Cardiac muscle cell (in vitro differentiated cells and primary cell): Measurements from ENCODE around the gene TMEM151A. TPM values are rescaled to one million over a fixed set of nuclear protein-coding genes. Genes with fewer than 3 reads are reported as not detected.
"Not testable (repeated sequence)": the region's sequence is repeated elsewhere in the genome, so short reads cannot be mapped to it uniquely, and the experiment has no call there.

Experiments
- DNase-seq, 2 donors: peaks; one replicate each; pipeline versions ENCODE4 v3.0.0 to v3.0.0-alpha.2; 2010 to 2017; ENCODE audit warnings: low read depth in 1 of 2, low spot score in 1 of 2
- H3K27ac ChIP-seq: fragments of 200-600 bp; sonication (generic); 2 replicates; pipeline ENCODE4 v1.5.1; 2016
- H3K27me3 ChIP-seq: fragments of 200-600 bp; sonication (generic); 2 replicates; pipeline ENCODE4 v1.6.0; 2016; ENCODE audit warnings: control low read depth
- H3K36me3 ChIP-seq: fragments of 200-600 bp; sonication (generic); 2 replicates; pipeline ENCODE4 v1.5.1; 2016; ENCODE audit warnings: control low read depth
- H3K4me1 ChIP-seq: fragments of 200-600 bp; sonication (generic); 2 replicates; pipeline ENCODE4 v1.8.1; 2017; ENCODE audit warnings: low read depth, mild to moderate bottlenecking, mixed run types
- H3K4me3 ChIP-seq: fragments of 200-600 bp; sonication (generic); 2 replicates; pipeline ENCODE4 v1.5.1; 2016; ENCODE audit warnings: mild to moderate bottlenecking
- H3K9me3 ChIP-seq: fragments of 200-600 bp; sonication (generic); 2 replicates; pipeline ENCODE4 v1.5.1; 2017; ENCODE audit warnings: low read depth, mild to moderate bottlenecking, control low read depth
- polyA plus RNA-seq: library from polyadenylated mRNA; unstranded; fragments of >200 nt; fragmentation: Nextera tagmentation; extraction: Ambion mirVana; gene quantifications from 2 replicates; pipeline ENCODE4 v1.2.1, GENCODE V29; 2016
- total RNA-seq: library from RNA; depleted of rRNA; stranded (reverse); fragments of >200 nt; gene quantifications from 2 replicates; pipeline ENCODE4 v1.2.3, GENCODE V29; 2016
- TF ChIP-seq, protein P1 (sequence below): IDR thresholded peaks from 2 replicates; pipeline ENCODE4 v1.5.1; 2012; ENCODE audit warnings: low read depth, mild to moderate bottlenecking, low read length

The TMEM151A gene
- total and polyA plus RNA-seq, 2 experiments from 2014 or later, result 2.0 to 2.6 TPM

DNA sequence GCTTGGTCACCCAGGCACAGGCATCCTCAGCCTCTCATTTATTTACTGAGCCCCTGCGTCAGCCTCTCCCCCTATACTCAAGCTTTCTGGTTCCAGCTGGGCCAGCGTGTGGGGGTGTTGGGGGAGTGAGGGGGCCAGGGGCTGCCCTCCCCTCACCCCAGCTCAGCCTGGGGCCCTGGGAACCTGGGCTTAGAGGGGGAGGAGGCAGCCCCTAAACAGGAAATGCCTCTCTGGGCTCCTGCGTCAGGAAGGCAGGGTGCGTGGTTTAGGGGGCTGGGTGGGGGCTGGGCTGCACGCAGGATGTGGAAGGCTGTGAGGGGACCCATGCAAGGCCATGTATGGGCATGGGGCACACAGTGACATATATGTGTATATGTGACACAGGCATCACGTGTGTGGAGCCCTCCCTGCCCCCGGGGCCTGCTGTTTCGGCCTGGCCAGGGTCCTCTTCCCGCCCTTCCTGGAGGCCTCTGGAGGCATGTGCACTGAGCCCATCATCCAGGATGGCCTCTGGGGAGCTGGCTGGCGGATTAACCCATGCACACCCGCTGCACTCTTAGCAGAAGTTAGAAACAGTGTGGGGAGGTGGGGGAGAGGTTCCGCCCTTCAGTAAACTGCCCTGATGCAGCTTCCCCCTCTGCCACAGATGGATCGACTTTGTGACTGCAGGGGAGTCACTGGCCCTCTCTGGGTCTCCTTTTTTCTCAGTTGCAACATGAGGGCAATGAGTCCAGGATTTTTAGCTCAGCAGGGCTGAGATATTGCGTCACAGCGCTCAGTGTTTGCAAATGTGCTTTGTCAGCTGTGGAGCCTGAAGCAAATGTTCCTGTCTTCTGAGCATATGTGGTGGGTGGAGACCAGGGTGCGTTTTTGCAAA lies 26.3 kb downstream of the TMEM151A start:
- TF ChIP-seq, protein P1, sequence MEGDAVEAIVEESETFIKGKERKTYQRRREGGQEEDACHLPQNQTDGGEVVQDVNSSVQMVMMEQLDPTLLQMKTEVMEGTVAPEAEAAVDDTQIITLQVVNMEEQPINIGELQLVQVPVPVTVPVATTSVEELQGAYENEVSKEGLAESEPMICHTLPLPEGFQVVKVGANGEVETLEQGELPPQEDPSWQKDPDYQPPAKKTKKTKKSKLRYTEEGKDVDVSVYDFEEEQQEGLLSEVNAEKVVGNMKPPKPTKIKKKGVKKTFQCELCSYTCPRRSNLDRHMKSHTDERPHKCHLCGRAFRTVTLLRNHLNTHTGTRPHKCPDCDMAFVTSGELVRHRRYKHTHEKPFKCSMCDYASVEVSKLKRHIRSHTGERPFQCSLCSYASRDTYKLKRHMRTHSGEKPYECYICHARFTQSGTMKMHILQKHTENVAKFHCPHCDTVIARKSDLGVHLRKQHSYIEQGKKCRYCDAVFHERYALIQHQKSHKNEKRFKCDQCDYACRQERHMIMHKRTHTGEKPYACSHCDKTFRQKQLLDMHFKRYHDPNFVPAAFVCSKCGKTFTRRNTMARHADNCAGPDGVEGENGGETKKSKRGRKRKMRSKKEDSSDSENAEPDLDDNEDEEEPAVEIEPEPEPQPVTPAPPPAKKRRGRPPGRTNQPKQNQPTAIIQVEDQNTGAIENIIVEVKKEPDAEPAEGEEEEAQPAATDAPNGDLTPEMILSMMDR, result no peak
- peak in 1 of 2 donors; percentile 97 for DNase-seq
- Histone ChIP-seq H3K36me3 (no peaks in the 10 kb centered on the region), H3K9me3 (no peaks in the 10 kb centered on the region), H3K27ac (peak overlapping the region; percentile 77), H3K4me3 (no peak overlapping the region), H3K4me1 (peaks cover 24% of the 10 kb centered on the region), H3K27me3 (no peaks in the 10 kb centered on the region)

DNA sequence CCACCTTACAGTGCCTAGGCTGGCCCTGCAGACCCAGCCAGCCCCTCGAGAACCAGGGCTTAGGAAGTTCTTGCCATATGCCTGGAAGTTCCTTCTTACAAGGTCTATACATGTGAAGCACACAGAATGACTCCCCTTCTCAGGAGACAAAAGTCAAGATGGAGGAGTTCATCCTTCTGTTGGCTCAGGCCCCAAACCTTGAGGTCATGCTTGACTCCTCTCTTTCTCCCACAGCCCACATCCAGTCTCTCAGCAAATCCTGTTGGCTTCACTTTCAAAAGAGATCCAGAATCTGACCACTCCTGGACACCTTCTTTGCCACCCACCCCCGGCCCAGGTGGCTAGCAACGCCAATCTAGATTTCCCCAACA lies 26.9 kb downstream of the TMEM151A start:
- peaks cover 24% of the 10 kb centered on the region for H3K4me1 ChIP-seq
- H3K27ac ChIP-seq, result no peak overlapping the region
- no peaks in the 10 kb centered on the region for H3K9me3 ChIP-seq

GRCh38 chr11:66320289-66320688 lies 28.6 kb downstream of the TMEM151A start:
- not testable (repeated sequence) for H3K4me3 ChIP-seq

More for the DNA sequence above, 26.9 kb downstream of the TMEM151A start:
- no peak for DNase-seq
- no peak overlapping the region for H3K4me3 ChIP-seq
- no peaks in the 10 kb centered on the region for H3K36me3 ChIP-seq
- no peaks in the 10 kb centered on the region for H3K27me3 ChIP-seq
- TF ChIP-seq, protein P1, result no peak

GRCh38 chr11:66320748-66321147 lies 29.1 kb downstream of the TMEM151A start:
- DNase-seq, H3K9me3 ChIP-seq, H3K27me3 ChIP-seq, H3K36me3 ChIP-seq, H3K4me3 ChIP-seq, H3K27ac ChIP-seq: not testable (repeated sequence)
- H3K4me1 ChIP-seq, result peaks cover 16% of the 10 kb centered on the region

More at GRCh38 chr11:66320289-66320688, 28.6 kb downstream of the TMEM151A start:
- peaks cover 16% of the 10 kb centered on the region for H3K4me1 ChIP-seq
- not testable (repeated sequence) for H3K27me3 ChIP-seq, H3K36me3 ChIP-seq, DNase-seq, H3K27ac ChIP-seq, H3K9me3 ChIP-seq

DNA sequence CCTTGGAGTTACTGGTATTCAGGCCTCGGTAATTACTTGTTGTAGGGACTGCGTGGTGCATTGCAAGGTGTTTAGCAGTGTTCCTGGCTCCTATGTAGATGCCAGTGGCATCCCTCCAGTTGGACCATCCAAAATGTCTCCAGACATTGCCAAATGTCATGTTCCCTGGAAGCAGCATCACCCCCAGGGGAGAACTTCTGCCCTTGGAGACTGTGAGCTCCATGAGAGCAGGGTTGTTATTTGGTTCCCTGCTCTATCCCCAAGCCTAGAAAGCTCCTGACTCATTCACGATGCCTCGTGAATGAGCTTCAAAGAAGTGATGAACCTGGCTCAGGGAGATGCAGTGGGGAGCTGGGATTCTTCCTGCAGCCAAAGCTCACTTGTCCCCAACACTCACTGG lies 29.9 kb downstream of the TMEM151A start:
- Histone ChIP-seq H3K27me3 (no peaks in the 10 kb centered on the region), H3K4me1 (peaks cover 20% of the 10 kb centered on the region)
- no peak for DNase-seq

GRCh38 chr11:66322732-66323427 lies 31.2 kb downstream of the TMEM151A start:
- H3K9me3 ChIP-seq, result no peaks in the 10 kb centered on the region
- peaks cover 13% of the 10 kb centered on the region for H3K4me1 ChIP-seq
- H3K36me3 ChIP-seq, result no peaks in the 10 kb centered on the region
- H3K27ac ChIP-seq, result no peak overlapping the region
- H3K27me3 ChIP-seq, result no peaks in the 10 kb centered on the region
- TF ChIP-seq, protein P1, result no peak
- peak in 1 of 2 donors; percentile 83 for DNase-seq
- H3K4me3 ChIP-seq, result no peak overlapping the region

More for the DNA sequence above, 29.9 kb downstream of the TMEM151A start:
- TF ChIP-seq, protein P1, result no peak
- Histone ChIP-seq H3K9me3 (no peaks in the 10 kb centered on the region), H3K27ac (no peak overlapping the region), H3K36me3 (no peaks in the 10 kb centered on the region), H3K4me3 (no peak overlapping the region)
